HepG2 (cell line): ENCODE measurements around the gene CAB39. TPM values are rescaled to one million over a fixed set of nuclear protein-coding genes. Genes with fewer than 3 reads are reported as not detected.

Experiments
- ARID4A ChIP-seq: sonication (generic); formaldehyde crosslinking; IDR thresholded peaks from 2 replicates; pipeline ENCODE4 v1.5.0; 2020; ENCODE audit warnings: mild to moderate bottlenecking, missing genetic modification reagents, borderline replicate concordance
- ETV5 ChIP-seq: IDR thresholded peaks from 2 replicates; pipeline ENCODE4 v1.6.1; 2018; ENCODE audit warnings: missing biosample characterization, missing genetic modification reagents, inconsistent platforms, borderline replicate concordance
- GABPA ChIP-seq, 2 experiments: IDR thresholded peaks; 2 replicates each; pipeline ENCODE4 v1.6.1; 2011 to 2016; ENCODE audit warnings: low read depth in 2 of 2, low read length in 1 of 2, missing biosample characterization in 1 of 2, missing genetic modification characterization in 1 of 2
- NBN ChIP-seq: fragments of 450-650 bp; conservative IDR thresholded peaks from 2 replicates; pipeline ENCODE4 v1.6.1; 2017
- PCBP1 ChIP-seq: fragments of 200-400 bp; formaldehyde crosslinking; IDR thresholded peaks from 2 replicates; pipeline ENCODE4 v1.6.1; 2017; ENCODE audit warnings: mild to moderate bottlenecking, low read depth, low read length, borderline replicate concordance
- WIZ ChIP-seq: sonication (generic); formaldehyde crosslinking; IDR thresholded peaks from 2 replicates; pipeline ENCODE4 v1.5.1; 2020; ENCODE audit warnings: mild to moderate bottlenecking, missing genetic modification reagents
- ZFX ChIP-seq: sonication (generic); formaldehyde crosslinking; IDR thresholded peaks from 2 replicates; pipeline ENCODE4 v1.4.0; 2020; ENCODE audit warnings: mild to moderate bottlenecking, low read depth, missing genetic modification reagents, moderate library complexity
- ZFYVE20 ChIP-seq: sonication (generic); formaldehyde crosslinking; IDR thresholded peaks from 2 replicates; pipeline ENCODE4 v1.8.0; 2023; ENCODE audit warnings: low read depth, mild to moderate bottlenecking, moderate library complexity, missing genetic modification reagents, borderline replicate concordance
- ZNF280B ChIP-seq: sonication (generic); formaldehyde crosslinking; IDR thresholded peaks from 2 replicates; pipeline ENCODE4 v1.5.0; 2020; ENCODE audit warnings: missing genetic modification reagents, mild to moderate bottlenecking, borderline replicate concordance
- ZNF547 ChIP-seq: sonication (generic); formaldehyde crosslinking; IDR thresholded peaks from 2 replicates; pipeline ENCODE4 v1.5.1; 2020; ENCODE audit warnings: mild to moderate bottlenecking, missing genetic modification reagents
- ZNF572 ChIP-seq: sonication (generic); formaldehyde crosslinking; IDR thresholded peaks from 2 replicates; pipeline ENCODE4 v1.5.1; 2020; ENCODE audit warnings: mild to moderate bottlenecking, missing genetic modification reagents
- ZNF777 ChIP-seq: sonication (generic); formaldehyde crosslinking; IDR thresholded peaks from 2 replicates; pipeline ENCODE4 v1.4.0; 2020; ENCODE audit warnings: missing genetic modification reagents
- polyA plus RNA-seq, 8 experiments: library from polyadenylated mRNA; depleted of rRNA in 3 of 8; stranded (reverse) in 7 of 8; unstranded in 1 of 8; fragments of >200 nt; fragmentation: Illumina TruSeq in 4 of 8; extraction: Trizol in 4 of 8; gene quantifications; 2 replicates each; pipeline versions ENCODE4 v1.2.1 to v1.2.3, GENCODE V29; 2011 to 2016; ENCODE audit warnings: low read depth in 4 of 8, missing spikeins in 1 of 8, mixed read lengths in 1 of 8; ENCODE audit not compliant: insufficient read depth in 1 of 8
- total RNA-seq, 5 experiments: library from RNA; depleted of rRNA; stranded (reverse); fragments of >200 nt; fragmentation: Illumina TruSeq; extraction: Trizol; gene quantifications; 2 replicates each; pipeline ENCODE4 v1.2.3, GENCODE V29; 2016; ENCODE audit warnings: low read depth in 1 of 5
- TF ChIP-seq, protein P1 (sequence below): IDR thresholded peaks from 2 replicates; pipeline ENCODE4 v1.6.1; 2016; ENCODE audit warnings: low read depth, borderline replicate concordance
- TF ChIP-seq, protein P2 (sequence below): sonication (generic); formaldehyde crosslinking; IDR thresholded peaks from 2 replicates; pipeline ENCODE4 v1.8.0; 2022; ENCODE audit warnings: mild to moderate bottlenecking, missing genetic modification reagents, moderate library complexity
- TF ChIP-seq, protein P3 (sequence below): sonication (generic); formaldehyde crosslinking; IDR thresholded peaks from 2 replicates; pipeline ENCODE4 v1.4.0; 2020; ENCODE audit warnings: mild to moderate bottlenecking, missing genetic modification reagents

Gene CAB39
- total and polyA plus RNA-seq, 2 of the 13 experiments (the other 11 are each of a cell fraction or from before 2014, with no cell fraction given): 19.3 to 45.3 TPM

- TF ChIP-seq ARID4A (CRISPR knock-in tag): peak; percentile 34; the same call in 1 of the 2 replicates
- peak; percentile 93 for TF ChIP-seq ZNF777 (CRISPR knock-in tag)
- TF ChIP-seq GABPA (IDR thresholded peaks at IDR 0.05; ENCODE audit: low read depth, low read length): no peak
- TF ChIP-seq GABPA (CRISPR knock-in tag; IDR thresholded peaks at IDR 0.05; ENCODE audit: low read depth): peak; percentile 2; the same call in 1 of the 2 replicates
- TF ChIP-seq, protein P1, sequence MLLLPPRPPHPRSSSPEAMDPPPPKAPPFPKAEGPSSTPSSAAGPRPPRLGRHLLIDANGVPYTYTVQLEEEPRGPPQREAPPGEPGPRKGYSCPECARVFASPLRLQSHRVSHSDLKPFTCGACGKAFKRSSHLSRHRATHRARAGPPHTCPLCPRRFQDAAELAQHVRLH (CRISPR knock-in tag): no peak
- 0 out of 2 replicates have a peak, but pooled peaks have one; percentile 34 for TF ChIP-seq ZFX
- no peak for TF ChIP-seq ZNF572 (CRISPR knock-in tag)
- peak; percentile 68; the same call in 1 of the 2 replicates for TF ChIP-seq ZNF547 (CRISPR knock-in tag)
- TF ChIP-seq WIZ: no peak
- peak; percentile 86 for TF ChIP-seq ZNF280B (CRISPR knock-in tag)
- TF ChIP-seq, protein P2, sequence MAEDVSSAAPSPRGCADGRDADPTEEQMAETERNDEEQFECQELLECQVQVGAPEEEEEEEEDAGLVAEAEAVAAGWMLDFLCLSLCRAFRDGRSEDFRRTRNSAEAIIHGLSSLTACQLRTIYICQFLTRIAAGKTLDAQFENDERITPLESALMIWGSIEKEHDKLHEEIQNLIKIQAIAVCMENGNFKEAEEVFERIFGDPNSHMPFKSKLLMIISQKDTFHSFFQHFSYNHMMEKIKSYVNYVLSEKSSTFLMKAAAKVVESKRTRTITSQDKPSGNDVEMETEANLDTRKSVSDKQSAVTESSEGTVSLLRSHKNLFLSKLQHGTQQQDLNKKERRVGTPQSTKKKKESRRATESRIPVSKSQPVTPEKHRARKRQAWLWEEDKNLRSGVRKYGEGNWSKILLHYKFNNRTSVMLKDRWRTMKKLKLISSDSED (CRISPR knock-in tag): no peak
- TF ChIP-seq PCBP1: peak; percentile 38; the same call in 1 of the 2 replicates
- TF ChIP-seq, protein P3, sequence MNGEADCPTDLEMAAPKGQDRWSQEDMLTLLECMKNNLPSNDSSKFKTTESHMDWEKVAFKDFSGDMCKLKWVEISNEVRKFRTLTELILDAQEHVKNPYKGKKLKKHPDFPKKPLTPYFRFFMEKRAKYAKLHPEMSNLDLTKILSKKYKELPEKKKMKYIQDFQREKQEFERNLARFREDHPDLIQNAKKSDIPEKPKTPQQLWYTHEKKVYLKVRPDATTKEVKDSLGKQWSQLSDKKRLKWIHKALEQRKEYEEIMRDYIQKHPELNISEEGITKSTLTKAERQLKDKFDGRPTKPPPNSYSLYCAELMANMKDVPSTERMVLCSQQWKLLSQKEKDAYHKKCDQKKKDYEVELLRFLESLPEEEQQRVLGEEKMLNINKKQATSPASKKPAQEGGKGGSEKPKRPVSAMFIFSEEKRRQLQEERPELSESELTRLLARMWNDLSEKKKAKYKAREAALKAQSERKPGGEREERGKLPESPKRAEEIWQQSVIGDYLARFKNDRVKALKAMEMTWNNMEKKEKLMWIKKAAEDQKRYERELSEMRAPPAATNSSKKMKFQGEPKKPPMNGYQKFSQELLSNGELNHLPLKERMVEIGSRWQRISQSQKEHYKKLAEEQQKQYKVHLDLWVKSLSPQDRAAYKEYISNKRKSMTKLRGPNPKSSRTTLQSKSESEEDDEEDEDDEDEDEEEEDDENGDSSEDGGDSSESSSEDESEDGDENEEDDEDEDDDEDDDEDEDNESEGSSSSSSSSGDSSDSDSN: no peak; the same call in 1 of the 2 replicates
- no peak for TF ChIP-seq ZFYVE20
- TF ChIP-seq ETV5 (CRISPR knock-in tag): peak; percentile 54; the same call in 1 of the 2 replicates
- TF ChIP-seq NBN: no peak
These were observed 153.4 kb downstream of the CAB39 start (continued) for GRCh38 chr2:230865766-230866755.
